ENCODE measurements around the gene SIK2.
A peak's percentile ranks its signal among the peaks of the same experiment; 100 is the strongest.

SIK2 gene

DNA sequence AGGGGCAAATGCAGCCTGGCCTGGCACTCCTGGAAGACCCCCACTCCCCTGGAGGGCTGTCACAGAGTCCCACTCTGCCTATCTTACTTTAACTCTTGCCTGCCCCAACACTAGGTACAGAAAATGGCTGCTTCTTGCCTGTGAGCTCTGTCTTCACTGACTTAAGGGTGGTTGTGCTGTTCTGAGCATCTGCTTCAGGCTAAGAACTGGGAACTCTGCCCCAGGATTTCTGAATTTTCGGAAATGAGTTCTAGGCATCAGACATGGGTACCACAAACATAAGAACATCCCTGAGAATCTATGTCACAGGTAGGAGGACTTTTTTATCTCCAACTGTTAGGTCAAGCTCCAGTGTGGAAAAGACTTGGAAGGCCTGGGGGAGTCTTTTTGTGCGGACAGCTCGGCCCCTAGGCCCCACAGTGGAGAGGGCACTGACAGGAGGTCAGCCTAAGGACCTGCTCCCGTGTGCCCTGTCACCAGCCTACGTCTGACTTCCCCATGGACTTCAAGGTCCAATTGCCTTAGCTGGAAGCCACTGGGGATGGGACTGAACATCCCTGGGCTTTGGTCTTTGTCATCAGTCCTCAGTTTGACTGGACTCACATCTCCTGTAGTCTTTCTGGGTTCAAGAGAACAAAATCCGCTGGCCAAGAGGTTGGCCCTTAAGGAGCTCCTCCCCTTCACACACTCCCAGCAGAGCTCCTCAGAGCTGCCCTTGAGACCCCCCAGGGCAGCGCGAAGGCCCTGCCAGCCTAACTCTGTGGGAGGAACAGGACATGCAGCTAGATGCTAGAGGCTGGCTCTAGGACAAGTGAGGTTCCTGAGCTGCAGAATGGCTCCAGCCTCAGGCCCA is 132.1 kb downstream of the SIK2 start:
- no peak for DNase-seq

DNA sequence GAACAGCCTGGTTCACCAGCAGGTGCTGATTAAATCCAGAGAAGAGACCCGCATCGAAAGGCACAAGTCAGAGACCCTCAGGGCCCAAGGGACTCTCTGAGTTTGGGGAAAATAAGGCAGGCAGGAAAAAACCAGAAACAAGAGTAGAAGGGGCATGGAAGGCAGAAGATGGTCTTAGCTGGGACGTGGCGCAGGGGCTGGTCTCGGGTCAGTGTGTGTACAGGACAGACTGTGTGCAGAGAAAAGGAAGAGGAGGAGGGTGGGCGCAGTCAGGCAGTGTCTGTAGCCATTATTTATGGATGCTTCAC is 132.7 kb downstream of the SIK2 start:
- DNase-seq = no peak

DNA sequence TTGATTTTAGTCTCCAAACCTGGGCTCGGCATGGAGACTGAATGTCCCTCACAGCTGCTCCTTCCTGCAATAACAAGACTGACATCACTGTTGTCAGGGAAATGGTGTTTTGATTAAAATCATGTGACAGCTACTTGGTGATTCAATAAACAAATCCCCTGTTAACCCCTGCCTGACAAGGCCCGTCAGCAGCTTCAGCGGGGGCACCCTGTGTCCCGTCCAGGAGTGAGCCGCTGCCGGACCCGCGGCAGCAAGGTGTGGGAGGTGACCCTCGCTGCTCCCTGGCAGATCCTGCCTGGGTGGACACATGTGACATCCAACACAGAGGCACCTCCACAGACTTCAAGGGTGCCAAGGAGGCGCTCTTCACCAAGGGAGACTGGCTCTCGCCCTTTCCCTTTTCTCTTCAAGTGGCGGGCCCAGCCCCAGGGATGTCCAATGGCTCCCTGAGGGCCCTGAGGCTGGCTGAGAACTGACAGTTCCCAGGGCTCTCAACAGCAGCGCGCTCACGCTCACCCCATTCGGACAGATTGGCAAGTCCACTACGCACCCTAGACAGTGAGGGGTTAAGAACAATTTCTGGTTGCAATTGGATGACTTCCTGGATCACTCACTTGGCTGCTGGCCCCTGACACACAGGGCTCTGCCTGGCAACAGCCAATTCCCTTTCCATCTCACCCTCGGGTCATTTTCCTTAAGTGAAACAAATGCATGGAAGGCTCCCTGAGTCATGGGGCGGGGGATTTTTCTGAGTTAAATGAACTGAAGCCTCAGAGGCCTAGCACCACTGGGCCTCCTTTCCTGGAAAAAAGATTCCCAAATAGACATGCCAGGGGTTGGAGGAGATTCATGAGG is 133.2 kb downstream of the SIK2 start:
- DNase-seq = no peak

DNA sequence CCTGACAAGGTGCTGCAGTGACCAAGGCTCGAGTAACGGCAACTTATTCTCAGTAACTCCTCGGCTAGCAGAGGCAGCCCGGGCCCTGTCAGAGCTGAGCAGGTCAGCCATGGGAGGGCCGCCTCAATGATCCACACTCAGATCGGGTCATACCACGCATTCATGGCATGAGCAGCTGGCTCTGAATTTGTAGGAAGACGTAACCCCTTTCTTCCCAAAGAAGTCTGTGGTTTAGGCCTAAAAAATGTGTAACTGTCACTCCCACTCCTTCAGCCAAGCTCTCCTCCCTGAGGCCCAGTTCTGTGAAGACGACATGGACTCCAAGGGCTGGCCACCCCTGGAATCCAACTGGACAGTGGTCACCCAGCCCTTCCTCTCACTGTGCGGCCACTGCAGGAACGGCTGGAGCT is 133.9 kb downstream of the SIK2 start:
- DNase-seq = no peak

DNA sequence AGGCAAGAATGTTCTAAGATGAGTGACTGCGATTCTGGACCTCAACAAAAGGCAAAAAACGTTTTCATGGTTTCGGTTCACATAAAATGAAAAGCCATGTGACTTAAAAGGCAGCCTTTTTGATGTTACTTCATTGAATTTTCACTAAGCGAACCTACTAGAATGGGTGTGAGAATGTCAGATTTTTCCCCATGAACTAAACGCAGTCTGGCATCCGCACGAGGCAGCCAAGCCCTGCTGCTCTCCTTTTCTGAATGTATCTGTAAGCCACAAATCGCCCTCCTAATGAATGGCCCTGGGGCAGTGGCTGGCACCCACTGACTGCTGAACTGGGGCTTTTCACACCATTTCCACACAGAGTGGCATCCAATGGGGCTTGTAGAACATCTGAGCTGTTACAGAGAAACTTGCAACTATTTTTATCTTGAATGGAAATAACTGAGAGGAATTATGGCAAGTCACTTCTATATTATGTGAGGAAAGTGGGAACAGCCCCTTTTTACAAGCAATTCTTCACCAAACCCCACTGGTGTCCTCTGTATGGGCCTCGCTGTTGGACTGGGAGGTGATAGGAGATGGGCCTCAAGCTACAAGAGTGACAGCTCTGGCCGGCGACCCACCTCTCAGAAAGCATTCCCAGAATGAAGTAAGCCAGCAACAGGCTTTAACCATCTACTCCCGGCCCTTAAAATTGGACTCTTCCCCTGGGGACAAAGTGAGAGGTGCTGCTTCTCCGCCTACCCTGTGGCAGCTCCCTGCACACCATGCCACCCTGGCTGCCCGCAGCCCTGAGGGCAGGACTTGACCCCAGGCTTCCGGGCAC is 134.6 kb downstream of the SIK2 start:
- no peak for DNase-seq

DNA sequence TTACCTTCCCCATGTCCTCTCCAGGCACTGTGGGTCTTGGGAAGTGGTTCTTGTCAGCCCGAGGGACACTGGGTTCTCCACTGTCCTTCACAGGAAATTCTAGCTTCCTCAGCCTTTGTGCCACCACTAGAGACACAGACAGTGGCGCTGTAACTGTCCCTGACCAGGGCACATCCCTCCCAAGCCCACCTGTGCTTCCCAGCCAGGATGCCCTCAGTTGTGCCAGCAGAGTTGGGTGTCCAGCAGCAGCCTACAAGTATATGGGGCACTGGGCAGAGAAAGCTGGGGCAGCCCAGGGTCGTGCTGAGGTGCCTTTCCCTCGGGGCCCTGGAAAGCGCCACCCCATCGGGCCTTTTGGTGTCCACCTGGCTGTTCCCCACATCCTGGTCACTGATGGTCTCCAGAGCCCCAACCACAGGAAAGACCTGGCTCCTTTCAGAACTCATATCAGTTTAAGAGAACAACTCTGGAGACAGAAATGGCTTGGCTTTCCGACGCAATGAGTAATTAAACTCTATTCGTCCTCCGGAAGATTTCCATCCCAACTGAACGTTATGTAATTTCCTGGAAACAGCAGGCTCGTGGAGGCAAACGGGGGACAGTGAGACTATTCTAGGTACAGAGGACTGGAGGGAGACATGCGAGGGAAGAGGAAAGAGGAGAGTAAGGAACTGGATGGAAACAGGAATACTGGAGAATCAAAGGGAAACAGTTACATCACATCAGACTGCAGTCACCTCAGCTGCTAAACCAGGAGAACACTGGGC is 135.4 kb downstream of the SIK2 start:
- no peak for DNase-seq

DNA sequence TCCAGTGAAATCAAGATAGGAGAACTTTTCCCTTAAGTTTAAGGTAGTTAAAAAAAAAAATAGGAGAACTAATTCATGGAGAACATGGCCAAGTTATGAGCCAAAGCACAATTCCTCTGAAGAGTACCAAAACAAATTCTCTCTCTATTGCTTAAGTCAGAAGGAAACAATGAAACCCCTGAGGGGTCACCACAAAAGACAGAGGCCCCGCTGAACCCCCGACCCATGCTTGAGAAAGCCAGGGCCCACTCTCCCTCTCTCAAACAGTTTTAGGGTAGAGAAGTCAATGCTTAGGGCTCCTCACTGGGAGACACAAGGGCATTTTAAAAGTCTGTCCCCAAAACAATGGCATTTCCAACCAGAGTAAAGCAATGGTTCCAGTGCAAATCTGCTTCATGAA is 137.1 kb downstream of the SIK2 start:
- no peak for DNase-seq

DNA sequence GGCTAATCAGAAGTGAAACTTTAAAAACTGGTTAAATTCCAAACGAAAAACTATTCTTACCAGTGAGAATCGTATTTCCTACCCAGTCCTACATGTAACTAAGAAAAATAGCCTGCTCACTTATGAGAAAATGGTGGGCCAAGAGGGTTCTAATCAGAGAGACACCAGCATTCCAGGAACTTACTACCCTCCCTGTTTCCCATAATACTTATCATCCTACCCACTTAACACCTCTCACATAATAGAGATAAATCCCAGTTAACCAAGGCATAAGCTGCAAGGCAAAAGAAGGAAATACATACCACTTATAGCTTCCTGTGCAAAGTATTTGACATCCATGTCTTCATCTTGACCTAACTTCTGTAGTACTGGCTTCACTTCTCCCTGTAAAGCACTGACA is 139.5 kb downstream of the SIK2 start:
- no peak for DNase-seq

DNA sequence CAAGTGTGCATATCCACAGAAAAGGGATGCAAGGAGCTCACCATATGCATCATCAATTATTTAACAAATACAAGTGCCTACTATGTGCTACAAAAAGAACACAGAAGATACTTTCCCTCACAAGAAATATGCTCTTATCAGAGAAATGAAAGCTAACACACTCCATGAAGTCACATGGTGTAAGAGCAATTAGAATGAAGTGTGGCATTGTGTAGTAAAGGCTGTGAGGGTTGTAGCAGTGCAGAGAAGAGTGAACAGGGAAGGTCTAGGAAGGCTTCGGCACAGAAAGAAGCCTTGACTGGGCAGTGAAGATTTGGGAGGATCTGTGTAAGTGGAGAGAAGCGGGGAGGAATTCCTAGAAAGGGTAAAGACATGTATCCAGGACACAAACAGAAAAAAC is 141.5 kb downstream of the SIK2 start:
- DNase-seq = no peak

DNA sequence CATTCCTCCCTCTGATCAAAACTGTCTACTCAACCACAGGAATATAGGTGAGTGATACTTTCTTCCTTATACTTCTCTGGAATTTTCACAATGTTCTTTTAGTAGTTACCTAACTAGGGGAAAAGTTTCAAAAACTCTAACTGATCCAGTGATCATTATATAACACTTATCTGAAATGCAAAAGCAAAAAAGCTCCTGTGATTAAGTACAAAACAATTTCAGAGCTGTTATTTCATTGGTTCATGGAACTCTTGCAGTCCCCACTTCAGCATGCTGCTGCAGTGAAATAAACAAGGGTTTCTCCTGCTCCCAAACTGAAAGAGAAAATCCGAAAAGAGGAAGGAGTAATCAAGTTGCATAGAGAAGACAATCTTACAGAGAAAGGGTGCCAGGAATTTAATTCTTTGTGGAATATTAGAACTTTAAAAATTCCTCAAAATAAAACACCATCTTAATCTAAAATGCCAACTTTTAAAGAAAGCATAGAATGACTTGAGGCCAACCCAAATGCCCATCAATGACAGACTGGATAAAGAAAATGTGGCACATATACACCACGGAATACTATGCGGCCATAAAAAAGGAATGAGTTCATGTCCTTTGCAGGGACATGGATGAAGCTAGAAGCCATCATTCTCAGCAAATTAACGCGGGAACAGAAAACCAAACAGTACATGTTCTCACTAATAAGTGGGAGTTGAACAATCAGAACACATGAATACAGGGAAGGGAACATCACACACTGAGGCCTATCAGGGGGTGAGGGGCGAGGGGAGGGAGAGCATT is 143.7 kb downstream of the SIK2 start:
- no peak for DNase-seq

DNA sequence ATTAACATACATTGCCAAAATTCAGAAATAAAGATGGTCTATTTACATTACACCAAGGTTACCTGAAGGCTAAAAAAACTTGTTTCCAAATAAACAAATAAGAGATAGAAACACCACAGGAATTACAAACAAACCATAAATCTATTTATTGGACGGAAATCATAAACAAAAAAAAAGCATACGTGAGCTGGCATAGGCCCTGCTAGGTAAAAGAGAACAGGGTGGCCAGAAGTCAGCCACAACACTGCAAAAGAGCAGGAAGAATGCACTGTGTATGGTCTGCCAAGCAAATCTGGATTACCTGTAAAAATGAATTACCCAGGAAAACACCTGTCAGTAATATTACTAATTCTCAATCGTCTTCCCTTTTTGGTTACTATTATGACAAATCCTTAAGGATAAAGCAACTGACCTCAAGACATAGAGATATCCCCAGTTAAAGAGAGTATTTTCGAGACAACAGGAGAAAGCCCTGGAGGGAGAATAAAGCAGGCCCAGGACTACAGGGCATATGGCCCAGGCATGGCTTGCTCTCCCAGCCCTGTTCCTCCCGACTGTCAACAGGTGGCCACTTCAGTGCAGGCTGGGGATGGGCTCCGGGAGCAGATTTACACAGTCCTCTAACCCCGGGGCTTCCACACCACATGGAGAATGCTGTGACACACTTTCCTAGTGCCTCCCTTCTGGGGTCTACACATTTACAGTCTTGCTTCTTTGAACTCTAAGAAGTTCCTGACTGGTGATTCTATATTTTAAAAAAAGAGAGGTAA is 146.0 kb downstream of the SIK2 start:
- DNase-seq = peak; percentile 19 to 65

DNA sequence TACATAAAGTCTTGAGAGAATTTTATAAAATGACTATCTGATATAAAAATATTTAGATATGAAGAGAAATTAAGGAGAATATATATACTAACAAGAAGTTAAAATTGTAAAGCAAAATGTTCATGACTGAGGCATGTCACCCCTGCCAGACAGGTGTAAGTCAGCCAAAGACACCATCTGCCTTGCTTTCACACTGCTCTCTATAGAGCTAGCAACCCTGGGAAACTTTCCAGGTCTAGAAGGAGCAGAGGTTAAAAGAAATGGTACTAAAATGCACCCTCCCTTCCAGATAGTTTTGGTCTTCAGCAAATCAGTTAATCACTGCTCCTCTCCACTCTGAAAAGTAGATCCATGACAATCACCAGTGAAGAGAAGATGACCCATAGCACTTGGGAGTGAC is 147.4 kb downstream of the SIK2 start:
- DNase-seq = no peak

DNA sequence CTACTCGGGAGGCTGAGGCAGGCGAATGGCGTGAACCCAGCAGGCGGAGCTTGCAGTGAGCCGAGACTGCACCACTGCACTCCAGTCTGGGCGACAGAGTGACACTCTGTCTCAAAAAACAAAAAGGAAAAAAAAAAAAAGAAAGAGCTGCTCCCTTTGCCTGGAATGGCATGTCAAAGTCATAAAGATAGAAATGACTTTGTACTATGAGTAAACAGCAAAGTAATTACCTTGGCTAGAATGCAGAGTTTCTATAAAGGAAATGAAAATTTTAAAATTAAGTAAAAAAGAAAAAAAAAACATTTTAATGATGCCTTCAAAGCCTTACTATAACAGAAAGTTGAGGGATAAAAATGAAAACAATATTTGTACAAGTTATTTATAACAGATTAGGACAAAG is 153.8 kb downstream of the SIK2 start:
- no peak for DNase-seq

DNA sequence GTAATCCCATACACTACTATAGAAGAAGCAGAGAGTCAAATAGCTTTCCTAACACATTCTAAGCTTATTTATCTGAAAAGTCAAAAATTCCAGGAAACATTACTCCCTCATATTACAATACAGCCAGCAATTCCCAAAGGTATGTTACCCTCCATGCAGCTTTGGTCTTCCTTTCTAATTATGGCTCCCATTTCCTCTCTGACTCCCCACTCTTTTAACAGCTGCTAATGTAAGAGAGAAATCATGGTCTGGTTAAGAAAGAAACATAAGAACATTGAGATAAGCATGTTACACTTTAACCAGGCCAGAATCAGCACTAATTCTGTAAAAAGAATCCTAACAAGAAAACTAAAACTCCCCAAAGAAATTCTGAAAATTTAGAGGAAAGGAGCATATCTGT is 157.1 kb downstream of the SIK2 start:
- DNase-seq = no peak

DNA sequence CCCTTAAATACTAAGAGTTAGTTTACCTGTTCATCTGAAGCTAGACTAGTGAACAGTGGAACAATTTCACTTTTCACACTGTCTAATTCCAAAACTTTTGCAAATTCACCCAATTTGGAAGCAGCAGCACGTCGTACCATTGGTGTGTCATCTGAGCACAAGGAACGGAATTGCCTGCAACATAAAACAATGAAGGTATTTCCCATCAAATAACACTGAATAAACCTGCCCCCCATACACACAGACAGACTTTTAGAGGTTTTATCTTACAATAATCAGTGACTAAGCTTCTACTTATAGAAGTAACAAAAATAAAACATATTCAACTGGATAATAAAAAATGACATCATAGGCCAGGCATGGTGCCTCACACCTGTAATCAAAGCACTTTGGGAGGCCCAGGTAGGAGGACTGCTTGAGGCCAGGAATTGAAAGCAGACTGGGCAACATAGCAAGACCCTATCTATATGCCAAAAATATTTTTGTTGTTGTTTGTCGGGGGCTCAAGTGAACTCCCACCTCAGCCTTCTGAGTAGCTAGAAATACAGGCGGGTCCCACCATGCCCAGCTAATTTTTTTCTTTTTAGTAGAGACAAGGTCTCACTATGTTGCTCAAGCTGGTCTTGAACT is 157.6 kb downstream of the SIK2 start:
- no peak for DNase-seq

DNA sequence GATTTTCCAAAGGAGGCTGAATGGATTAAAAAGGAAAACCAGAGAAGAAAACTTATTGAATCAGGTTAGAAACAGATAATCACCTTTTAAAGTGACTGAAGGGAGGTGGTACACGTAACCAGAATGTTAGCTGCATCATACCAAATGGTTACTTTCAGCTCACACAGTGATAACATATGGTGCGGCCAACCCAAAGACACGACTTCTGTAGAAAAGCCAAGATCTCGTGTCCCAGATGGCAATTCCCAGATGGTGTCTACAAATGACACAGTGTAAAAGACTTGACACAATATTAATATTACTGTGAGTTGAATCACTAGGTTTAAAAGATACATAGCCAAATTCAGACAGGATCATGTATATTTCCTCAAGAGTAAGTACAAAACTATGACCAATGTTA is 158.8 kb downstream of the SIK2 start:
- peak; percentile 83 to 92 for DNase-seq

DNA sequence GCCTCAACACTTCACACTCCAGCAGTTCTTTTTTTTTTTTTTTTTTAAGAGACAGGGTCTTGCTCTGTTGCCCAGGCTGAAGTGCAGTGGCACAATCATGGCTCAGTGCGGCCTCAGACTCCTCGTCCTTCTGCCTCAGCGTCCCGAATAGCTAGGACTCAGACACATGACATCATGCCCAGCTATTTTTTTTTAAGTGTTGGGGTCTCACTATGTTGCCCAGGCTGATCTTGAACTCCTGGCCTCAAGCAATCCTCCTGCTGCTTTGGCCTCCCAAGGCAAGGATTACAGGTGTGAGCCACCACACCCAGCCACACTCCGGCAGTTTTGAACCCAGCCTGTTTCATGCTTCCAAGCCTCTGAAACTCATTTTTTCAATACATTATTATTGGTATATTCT is 160.3 kb downstream of the SIK2 start:
- no peak for DNase-seq

DNA sequence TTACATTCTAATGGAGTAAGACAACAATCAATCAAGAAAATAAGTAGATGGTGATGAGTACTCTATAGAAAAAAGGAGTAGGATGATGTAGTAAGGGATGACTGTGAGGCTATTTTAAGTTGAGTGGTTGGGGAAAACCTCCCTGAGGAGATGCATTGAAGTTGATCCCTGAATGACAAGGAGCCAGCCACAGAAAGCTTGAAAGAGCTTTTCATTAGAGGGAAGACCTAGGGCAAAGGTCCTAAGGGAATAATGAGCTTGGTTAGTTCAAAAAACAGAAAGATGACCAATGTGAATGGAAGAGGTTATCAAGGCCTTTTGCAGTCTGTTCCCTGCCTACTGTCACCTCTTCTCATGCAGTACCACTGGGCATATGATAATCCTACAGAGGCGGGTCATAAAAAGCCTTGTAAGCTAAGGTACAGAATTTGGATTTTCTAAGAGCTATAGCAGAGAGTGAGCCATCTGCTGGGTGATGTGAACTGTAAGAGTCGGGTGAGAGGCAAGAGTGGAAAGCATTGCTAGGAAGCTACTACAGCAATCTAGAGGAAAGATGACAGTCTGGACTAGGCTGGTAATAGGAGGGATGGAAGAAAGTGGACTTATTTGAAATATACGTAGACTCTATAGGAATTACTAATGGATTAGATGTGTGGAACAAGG is 160.9 kb downstream of the SIK2 start:
- peak; percentile 31 to 71 for DNase-seq

DNA sequence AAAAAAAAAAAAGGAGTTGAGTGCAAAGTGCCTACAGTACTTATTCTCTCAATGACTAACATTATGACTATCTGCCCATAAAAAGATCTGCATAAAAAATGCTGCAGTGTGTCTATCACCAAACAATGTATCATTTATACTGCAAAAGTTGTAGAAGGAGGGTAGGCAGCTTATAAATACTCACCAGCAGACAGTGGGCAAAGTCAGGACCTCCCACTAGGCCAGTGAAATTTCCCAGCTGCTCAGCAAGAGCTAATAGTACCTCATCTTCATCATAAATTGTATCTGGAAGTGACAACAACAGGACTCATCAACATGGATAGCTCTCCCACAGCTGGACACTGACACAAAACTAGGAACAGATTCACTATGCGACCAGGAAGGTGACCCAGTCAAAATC is 162.4 kb downstream of the SIK2 start:
- no peak for DNase-seq
